GM21423 (cell line): ENCODE data around the gene DCUN1D1.

Source experiments
- ATAC-seq: cut with Tn5 transposase; IDR thresholded peaks from one replicate; pipeline ENCODE4 v1.9.1; 2021; ENCODE audit warnings: mild to moderate bottlenecking, moderate library complexity; ENCODE audit not compliant: unreplicated experiment

The DCUN1D1 gene

GRCh38 chr3:182937293-182938051 lies 42.9 kb downstream of the DCUN1D1 start:
- ATAC-seq: peak; percentile 99

GRCh38 chr3:182936918-182937285 lies 43.4 kb downstream of the DCUN1D1 start:
- no peak for ATAC-seq

GRCh38 chr3:182936239-182936917 lies 44.0 kb downstream of the DCUN1D1 start:
- ATAC-seq: no peak

- ATAC-seq: no peak
Measured at GRCh38 chr3:182935803-182936202, 44.5 kb downstream of the DCUN1D1 start.

GRCh38 chr3:182925944-182926337 lies 54.4 kb downstream of the DCUN1D1 start:
- ATAC-seq: peak; percentile 14

DNA sequence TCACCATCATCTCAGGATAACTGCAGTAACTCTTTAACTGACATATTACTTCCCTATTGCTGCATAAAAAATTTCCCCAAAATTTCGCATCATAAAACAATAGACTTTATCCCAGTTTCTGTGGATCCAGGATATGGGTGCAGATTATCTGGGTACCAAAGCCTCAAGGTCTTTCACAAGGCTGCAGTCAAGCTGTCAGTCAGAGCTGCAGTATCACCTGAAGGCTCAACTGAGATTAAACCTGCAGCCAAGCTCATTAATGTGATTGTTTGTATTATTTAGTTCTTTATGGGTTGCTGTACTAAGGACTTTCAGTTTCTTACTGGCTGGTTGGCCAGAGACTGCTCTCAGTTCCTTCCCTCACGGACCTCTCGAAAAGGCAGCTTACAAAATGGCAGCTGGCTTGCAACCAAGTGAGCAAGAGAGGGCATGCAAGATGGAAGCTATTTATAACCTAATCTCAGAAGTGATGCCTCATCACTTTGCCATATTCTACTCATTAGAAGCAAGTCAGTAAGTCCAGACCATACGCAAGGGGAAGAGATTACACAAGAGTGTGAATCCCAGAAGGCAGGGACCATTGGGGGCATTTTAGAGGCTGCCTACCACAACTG lies 54.9 kb downstream of the DCUN1D1 start:
- ATAC-seq: peak; percentile 94

- ATAC-seq: no peak
Measured at GRCh38 chr3:182921665-182922355, 58.5 kb downstream of the DCUN1D1 start.

DNA sequence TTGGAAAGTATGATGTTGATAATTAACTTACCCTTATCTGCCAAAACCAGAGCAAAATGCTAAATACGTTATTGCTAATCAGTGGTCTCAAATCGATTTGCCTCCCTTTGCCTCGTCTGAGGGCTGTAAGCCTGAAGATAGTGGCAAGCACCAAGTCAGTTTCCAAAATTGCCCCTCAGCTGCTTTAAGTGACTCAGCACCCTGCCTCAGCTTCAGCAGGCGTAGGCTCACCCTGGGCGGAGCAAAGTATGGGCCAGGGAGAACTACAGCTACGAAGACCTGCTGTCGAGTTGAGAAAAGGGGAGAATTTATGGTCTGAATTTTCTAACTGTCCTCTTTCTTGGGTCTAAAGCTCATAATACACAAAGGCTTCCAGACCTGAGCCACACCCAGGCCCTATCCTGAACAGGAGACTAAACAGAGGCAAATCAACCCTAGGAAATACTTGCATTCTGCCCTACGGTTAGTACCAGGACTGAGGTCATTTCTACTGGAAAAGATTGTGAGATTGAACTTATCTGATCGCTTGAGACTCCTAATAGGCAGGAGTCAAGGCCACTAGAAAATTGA lies 59.7 kb downstream of the DCUN1D1 start:
- no peak for ATAC-seq

GRCh38 chr3:182919866-182920357 lies 60.4 kb downstream of the DCUN1D1 start:
- ATAC-seq: no peak

GRCh38 chr3:182917134-182917533 lies 63.2 kb downstream of the DCUN1D1 start:
- ATAC-seq: no peak

DNA sequence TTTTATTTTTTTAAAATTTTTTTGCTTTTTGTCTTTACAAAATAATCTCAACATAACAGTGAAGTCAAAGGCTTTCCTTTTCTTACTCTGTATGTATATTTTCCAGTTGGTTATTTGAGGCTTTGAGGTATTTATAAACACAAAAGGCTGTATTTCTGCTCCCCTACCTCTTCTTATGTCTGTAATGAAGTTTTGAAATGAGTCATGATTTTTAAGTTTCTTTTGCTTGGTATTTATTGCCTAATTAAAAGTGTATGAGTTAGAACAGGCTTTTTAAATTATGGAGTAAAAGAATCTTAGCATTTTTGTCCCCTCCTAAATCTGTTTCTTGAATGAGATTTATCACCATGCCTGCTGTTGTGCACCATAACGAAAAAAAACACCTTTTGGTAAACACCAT lies 66.0 kb downstream of the DCUN1D1 start:
- ATAC-seq: peak; percentile 34

- peak; percentile 95 for ATAC-seq
Measured at GRCh38 chr3:182913889-182914288, 66.4 kb downstream of the DCUN1D1 start.

DNA sequence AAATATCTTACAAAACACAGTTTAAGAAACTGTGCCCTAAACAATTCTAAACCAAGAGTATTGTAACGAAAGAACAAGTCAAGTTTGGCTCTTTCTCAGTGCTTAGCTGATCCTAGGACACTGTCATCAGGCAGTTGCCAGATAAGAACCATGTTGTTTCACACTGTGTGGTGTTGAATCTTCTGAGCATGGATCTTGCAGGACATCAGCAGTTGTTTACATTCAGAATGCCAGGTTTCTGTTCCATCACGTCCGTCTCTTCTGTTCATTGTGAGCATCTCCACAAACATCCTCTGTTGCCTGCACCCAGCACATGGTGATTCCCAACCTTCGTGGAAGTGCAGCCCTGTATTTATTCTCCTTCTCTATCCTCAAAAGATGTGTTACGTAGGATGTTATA lies 67.9 kb downstream of the DCUN1D1 start:
- ATAC-seq: no peak

DNA sequence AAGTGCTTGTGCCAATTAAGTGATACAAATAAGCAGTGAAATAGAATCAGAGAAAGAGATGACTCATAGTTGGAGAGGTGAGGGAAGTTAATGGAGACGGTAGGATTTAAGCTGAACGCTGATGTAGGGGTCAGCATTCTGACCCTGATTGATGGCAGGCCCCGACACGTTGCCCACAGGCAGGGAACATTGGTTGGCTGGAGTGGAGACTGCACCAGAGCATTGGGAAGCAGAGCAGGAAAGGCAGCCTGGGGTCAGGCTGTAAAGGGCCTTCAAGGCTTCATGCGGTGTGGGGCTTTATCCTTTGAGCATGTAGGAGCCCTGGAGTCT lies 68.6 kb downstream of the DCUN1D1 start:
- no peak for ATAC-seq

GRCh38 chr3:182910936-182911781 lies 69.2 kb downstream of the DCUN1D1 start:
- no peak for ATAC-seq

- ATAC-seq: no peak
Measured at GRCh38 chr3:182909318-182910040, 70.9 kb downstream of the DCUN1D1 start.

DNA sequence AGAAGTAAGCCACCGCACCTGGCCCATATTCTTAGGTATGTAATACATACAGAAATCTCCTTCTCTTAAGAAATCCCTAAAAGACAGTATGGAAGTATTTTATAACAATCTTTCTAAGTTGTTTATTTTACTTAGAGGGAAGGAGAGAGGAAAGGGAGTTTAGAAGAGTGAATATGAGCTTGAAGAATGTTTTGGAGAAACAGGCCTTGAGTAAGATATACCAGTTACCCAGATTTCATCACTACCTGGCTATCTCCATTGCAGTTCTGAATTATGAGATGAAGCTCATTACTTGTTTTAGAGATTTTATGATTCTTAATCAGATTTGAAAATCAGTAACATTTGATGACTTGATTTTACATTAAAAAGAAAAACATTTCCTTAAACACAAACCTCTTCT lies 71.9 kb downstream of the DCUN1D1 start:
- ATAC-seq: no peak

GRCh38 chr3:182906036-182906435 lies 74.3 kb downstream of the DCUN1D1 start:
- ATAC-seq: no peak

DNA sequence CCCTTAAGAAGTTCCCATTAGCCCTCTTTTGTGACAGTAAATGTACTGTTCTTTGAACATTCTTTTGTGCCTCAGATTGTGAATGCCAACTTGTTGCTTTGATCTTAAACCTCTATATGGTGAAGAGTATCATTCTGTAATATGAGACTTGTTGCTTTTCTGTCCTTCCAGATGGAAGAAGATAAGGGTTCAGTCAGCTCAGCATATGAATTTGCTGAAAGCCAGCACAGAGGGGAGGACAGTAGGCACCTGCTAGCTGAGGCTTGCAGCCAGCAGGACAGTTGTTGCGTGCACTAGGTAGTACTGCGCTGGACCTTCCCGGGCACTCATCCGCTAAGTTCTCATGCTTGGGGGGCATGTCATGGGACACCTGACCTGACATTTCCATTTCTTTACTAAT lies 74.7 kb downstream of the DCUN1D1 start:
- ATAC-seq: no peak

DNA sequence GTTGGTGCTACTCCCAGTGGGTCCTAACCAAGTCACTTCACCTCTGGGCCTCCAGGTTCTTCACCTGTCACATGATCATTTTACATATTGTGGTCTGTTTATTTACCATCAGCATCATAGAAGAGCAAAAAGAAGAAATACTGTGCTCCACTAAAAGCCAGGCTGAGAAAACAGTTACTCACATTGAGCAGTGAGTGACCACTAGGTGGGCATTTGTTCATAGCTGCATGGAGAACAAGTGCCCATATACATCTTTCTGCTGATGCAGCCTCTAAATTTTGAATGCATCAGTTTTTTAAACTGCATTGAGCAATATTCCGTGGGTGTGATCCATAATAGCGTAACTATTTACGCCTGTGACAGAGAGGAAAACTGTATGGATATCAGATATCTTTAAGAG lies 76.2 kb downstream of the DCUN1D1 start:
- ATAC-seq: no peak
